Kidney (tissue), 14 donors: ENCODE measurements around the gene SPINK5. TPM values are rescaled to one million over a fixed set of nuclear protein-coding genes. Genes with fewer than 3 reads are reported as not detected.

ENCODE experiments used
- DNase-seq, 5 donors: peaks; one replicate each; pipeline ENCODE4 v3.0.0-alpha.2; 2013 to 2020
- FAIRE-seq: peaks from 2 replicates; lab custom pipeline; 2012; peaks lifted over from hg19 to GRCh38; lab: Jason Lieb, UNC
- H3K27ac ChIP-seq, 2 donors: one replicate each; pipeline ENCODE4 v1.7.0; 2013; ENCODE audit warnings: low read depth in 2 of 2, low read length in 2 of 2, inconsistent platforms in 1 of 2
- H3K27me3 ChIP-seq: one replicate; pipeline ENCODE4 v1.7.1; 2013; ENCODE audit warnings: low read length, inconsistent platforms; ENCODE audit not compliant: control insufficient read depth, insufficient read depth
- H3K36me3 ChIP-seq, 3 donors: one replicate each; pipeline versions ENCODE4 v1.7.0 to v1.7.1; 2013; ENCODE audit warnings: low read length in 3 of 3, control low read depth in 1 of 3, inconsistent platforms in 1 of 3; ENCODE audit not compliant: insufficient read depth in 3 of 3, control insufficient read depth in 2 of 3
- H3K4me1 ChIP-seq, 3 donors: one replicate each; pipeline versions ENCODE4 v1.7.0 to v1.7.1; 2013; ENCODE audit warnings: low read length in 3 of 3, inconsistent platforms in 1 of 3, low read depth in 1 of 3; ENCODE audit not compliant: control insufficient read depth in 2 of 3, insufficient read depth in 2 of 3
- H3K4me3 ChIP-seq, 3 donors: one replicate each; pipeline versions ENCODE4 v1.7.0 to v1.8.1; 2013; ENCODE audit warnings: low read length in 3 of 3, control low read depth in 1 of 3, inconsistent platforms in 1 of 3
- H3K9ac ChIP-seq, 3 donors: one replicate each; pipeline versions ENCODE4 v1.7.0 to v1.7.1; 2013; ENCODE audit warnings: low read length in 3 of 3, control low read depth in 1 of 3, inconsistent platforms in 1 of 3
- H3K9me3 ChIP-seq, 3 donors: one replicate each; pipeline versions ENCODE4 v1.7.0 to v1.7.1; 2013; ENCODE audit warnings: low read length in 3 of 3, control low read depth in 1 of 3, inconsistent platforms in 1 of 3; ENCODE audit not compliant: control insufficient read depth in 2 of 3, insufficient read depth in 1 of 3
- CTCF ChIP-seq: IDR thresholded peaks from 3 replicates; pipeline ENCODE4 v1.5.1; 2012; ENCODE audit warnings: mild to moderate bottlenecking, moderate library complexity, borderline replicate concordance; ENCODE audit not compliant: insufficient read depth; ENCODE audit errors: extremely low read depth
- intact Hi-C: fragments of 100-400 bp; cut with DNase I; formaldehyde crosslinking; loops from one replicate; pipeline ENCODE4 v1.11.1; 2022
- polyA plus RNA-seq: library from polyadenylated mRNA; stranded (reverse); fragments of 350-450 nt; fragmentation: Illumina TruSeq; extraction: RNeasy Lipid Tissue Mini Kit (QIAGEN cat#74804); gene quantifications from one replicate; pipeline ENCODE4 v1.2.3, GENCODE V29; 2014; ENCODE audit warnings: low read depth, low replicate concordance; ENCODE audit not compliant: insufficient read depth
- total RNA-seq: library from RNA; stranded (reverse); fragmentation: NEBNext Ultra II Directional; extraction: Animal tissue kit (Norgen Biotek cat#: 25700); gene quantifications from one replicate; pipeline ENCODE4 v1.2.1, GENCODE V29; 2021
- donor health status: control.
- donor health status: control.
- donor health status: control.
- donor health status: control.
- donor health status: control.
- donor health status: DM: yes; HTN: yes; CAD: no.
- donor health status: Normal renal cell carcinoma (clear cell type).

SPINK5 gene
- total and polyA plus RNA-seq, 2 donors from 2014 or later = 0.32 to 0.91 TPM

GRCh38 chr5:148107608-148108007 lies 43.8 kb downstream of the SPINK5 start:
- H3K9me3 ChIP-seq = no peaks in the 10 kb centered on the region
- intact Hi-C loops = no loop called here
- H3K9ac ChIP-seq = no peak overlapping the region
- H3K27ac ChIP-seq = no peak overlapping the region
- TF ChIP-seq CTCF = no peak
- no peak for DNase-seq
- no peaks in the 10 kb centered on the region for H3K4me1 ChIP-seq
- FAIRE-seq = no peak
- no peaks in the 10 kb centered on the region for H3K27me3 ChIP-seq
- H3K36me3 ChIP-seq = no peaks in the 10 kb centered on the region
- H3K4me3 ChIP-seq = no peak overlapping the region

GRCh38 chr5:148113243-148113642 lies 49.5 kb downstream of the SPINK5 start:
- Histone ChIP-seq H3K9ac (no peak overlapping the region), H3K4me3 (no peak overlapping the region), H3K36me3 (no peaks in the 10 kb centered on the region), H3K9me3 (no peaks in the 10 kb centered on the region), H3K4me1 (no peaks in the 10 kb centered on the region), H3K27ac (no peak overlapping the region), H3K27me3 (no peaks in the 10 kb centered on the region)
- no peak for TF ChIP-seq CTCF
- no peak for FAIRE-seq
- no peak for DNase-seq
- intact Hi-C loops = no loop called here

- Histone ChIP-seq H3K4me3 (no peak overlapping the region), H3K4me1 (no peaks in the 10 kb centered on the region), H3K27ac (no peak overlapping the region), H3K9ac (no peak overlapping the region), H3K9me3 (no peaks in the 10 kb centered on the region), H3K27me3 (no peaks in the 10 kb centered on the region), H3K36me3 (no peaks in the 10 kb centered on the region)
- intact Hi-C loops = no loop called here
- no peak for DNase-seq
- no peak for TF ChIP-seq CTCF
- FAIRE-seq = no peak
These were observed 56.5 kb downstream of the SPINK5 start for GRCh38 chr5:148120317-148120716.

GRCh38 chr5:148125641-148126040 lies 61.9 kb downstream of the SPINK5 start:
- H3K4me3 ChIP-seq = no peak overlapping the region
- no peaks in the 10 kb centered on the region for H3K36me3 ChIP-seq
- no peak for TF ChIP-seq CTCF
- no peak overlapping the region for H3K27ac ChIP-seq
- H3K4me1 ChIP-seq = no peaks in the 10 kb centered on the region
- no peaks in the 10 kb centered on the region for H3K27me3 ChIP-seq
- DNase-seq (no peak), FAIRE-seq (no peak)
- no peak overlapping the region for H3K9ac ChIP-seq
- no peaks in the 10 kb centered on the region for H3K9me3 ChIP-seq
- intact Hi-C loops = no loop called here
